HG03565 (cell line): Measurements from ENCODE around the gene SYK.

Source experiments
- ATAC-seq: cut with Tn5 transposase; IDR thresholded peaks from one replicate; pipeline ENCODE4 v1.9.1; 2021; ENCODE audit warnings: mild to moderate bottlenecking, moderate library complexity; ENCODE audit not compliant: unreplicated experiment

Gene SYK

DNA sequence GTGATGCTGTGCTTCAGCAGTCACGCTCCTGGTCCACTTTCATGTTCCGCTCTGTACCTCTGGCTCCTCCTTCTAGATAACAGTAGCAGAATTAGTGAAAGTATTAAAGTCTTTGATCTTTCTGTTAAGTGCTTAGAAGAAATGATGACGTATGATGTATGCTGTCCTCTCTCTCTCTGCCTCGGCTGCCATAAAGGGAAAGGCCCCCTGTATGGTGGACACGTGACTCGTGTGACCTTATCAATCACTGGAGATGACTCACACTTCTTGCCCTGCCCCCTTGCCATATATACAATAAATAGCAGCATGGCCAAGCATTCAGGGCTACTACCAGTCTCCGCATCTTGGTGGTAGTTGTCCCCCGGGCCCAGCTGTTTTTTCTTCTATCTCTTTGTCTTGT, 100.3 kb downstream of the SYK start:
- no peak for ATAC-seq

DNA sequence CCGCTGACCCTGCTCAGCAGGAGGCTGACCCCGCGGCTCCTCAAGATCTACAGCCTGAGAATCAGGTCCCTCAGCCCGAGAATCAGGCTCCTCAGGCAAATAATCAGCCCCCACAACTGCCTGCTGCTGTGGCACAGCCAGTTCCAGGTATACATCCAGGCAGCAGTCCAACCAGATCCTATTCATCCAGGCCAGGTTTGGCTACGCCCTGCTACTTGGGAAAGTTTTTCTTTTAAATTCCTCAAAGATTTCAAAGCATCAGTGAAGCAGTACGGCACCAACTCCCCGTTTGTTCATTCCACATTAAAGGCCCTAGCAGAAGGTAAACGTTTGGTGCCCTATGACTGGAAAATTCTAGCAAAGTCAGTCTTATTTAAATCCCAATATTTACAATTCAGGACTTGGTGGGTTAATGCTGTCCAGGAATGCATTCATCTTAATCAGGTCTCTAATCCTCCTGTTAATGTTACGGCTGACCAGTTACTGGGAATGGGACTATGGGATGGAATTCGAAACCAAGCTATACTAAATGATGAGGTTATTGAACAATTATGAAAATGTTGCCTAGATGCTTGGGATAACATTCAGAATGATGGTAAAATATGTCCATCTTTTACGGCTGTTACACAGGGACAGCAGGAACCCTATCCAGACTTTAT, 102.3 kb downstream of the SYK start:
- ATAC-seq, result no peak

DNA sequence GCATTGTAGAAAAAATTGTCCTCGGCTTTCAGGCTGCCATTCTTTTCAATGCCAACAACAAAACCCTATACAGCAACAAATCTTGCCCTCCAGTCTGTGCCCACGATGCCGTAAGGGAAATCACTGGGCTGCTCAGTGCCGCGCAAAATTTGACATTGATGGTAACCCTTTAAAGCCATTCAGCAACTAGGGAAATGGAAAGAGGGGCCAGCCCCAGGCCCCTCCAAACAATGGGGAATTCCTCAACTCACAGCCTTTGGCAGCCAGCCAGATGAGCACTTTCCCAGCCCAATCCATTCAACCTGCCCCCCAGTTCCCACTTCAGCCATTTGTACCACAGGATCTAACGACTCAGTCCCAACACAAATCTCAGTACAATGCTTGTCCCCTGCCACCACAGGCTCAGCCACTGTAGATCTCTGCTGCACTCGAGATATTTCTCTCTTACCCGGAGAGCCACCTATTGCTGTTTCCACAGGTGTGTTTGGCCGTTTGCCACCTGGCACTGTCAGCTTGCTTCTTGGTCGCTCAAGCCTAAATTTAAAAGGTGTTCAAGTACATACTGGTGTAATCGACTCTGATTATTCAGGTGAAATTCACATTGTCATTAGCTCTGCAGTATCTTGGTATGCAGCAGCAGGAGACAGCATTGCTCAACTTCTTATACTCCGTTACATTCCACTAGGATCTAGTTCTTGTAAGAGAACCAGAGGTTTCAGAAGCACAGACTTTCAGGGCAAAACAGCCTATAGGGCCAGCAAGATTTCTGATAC, 103.3 kb downstream of the SYK start:
- no peak for ATAC-seq

DNA sequence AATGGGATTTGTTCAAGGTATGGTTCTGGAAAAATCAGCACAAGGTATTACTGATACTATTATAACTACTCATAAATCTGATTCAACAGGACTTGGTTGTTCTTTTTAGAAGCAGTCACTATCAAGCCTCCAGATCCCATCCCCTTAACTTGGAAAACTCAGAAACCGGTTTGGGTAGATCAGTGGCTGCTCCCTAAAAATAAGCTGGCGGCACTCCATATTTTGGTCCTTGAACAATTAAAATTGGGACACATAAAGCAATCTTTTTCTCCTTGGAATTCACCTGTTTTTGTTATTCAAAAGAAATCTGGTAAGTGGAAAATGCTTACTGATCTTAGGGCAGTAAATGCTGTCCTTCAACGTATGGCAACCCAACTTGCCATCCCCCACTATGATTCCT, 104.2 kb downstream of the SYK start:
- ATAC-seq, result no peak

DNA sequence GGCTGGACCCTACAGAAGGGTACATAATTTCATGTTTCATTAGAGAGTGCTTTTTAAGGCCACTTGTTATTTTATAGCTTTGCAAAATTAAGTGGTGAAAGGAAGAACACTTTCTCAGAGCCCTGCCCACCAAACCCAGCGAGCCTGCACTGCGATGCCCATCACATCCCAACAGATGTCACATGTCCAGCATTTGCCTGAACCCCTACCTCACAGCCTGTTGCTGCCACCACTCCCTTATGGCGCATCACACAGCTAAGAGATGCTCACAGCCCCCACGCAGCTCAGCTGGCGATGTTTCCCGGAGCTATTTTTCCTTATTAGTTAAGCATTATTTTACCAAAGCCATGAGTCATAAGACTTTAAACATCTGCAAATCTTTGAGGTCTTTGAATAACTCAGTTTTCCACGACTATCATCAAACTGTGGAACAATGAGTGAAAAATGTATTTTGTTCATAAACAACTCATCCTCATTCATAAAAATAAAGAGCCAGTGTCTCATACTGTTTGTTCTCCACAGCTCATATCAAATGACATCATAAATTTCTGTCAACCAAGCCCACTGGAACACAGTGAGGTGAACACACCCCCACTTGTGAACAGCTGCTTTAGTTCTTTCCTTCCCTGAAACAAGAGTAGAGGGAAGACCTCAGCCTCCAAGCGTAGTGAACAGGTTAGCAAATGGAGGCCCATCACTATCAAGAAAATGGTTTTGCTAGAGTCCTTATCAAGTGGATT, 104.9 kb downstream of the SYK start:
- no peak for ATAC-seq

DNA sequence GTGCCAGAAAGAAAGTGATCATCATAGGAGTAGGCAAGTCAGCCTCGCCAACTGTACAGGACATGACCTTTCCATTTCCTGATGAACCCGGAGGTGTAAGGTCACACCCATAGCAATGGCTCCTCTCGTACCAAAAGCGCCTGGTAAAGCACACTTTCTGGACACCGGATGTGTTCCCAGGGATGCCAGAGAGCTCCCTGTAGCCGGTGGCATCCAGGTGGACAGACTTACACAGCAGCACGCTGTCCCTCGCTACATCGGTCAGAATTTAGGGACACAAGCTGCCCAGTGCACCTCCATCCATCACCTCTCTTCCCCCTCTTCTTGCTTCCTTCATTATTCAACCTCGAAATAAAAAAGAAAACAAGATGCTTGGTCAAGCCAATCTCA, 105.4 kb downstream of the SYK start:
- ATAC-seq, result no peak

DNA sequence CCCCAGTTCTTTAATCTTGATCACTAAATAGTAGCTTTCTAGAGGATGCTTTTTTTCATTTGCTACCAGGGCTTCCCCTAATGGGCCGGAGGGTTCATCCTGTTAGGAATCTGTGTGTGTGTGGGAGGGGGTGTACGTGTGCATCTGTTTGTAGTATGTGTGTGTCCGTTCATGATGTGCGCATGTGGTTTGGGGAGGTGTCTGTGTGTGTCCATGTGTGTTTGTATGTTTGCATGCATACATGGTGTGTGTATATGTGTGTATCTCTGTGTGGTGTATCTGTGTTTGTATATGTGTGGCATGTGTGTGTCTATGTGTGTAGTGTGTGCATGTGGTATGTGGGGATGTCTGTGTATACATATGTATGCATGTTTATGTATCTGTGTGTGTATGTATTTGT, 106.2 kb downstream of the SYK start:
- ATAC-seq, result no peak

DNA sequence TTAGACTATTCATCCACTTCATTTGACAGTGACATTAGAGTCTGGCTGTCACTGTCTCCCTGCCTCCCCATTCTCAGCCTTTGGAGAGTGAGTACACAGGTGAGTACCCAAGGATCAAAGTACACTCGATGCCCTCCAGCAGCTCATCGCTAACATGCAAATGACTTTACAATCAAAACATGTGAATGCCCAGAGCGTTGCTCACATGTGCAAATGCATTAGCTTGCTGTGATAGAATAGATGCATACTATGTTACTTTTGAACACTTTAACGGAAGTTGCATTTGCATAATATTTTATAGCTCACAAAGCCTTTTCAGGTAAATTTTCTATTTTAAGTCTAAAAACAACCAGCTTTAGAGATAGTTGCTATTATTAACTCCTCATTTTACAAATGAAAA, 107.6 kb downstream of the SYK start:
- ATAC-seq, result no peak

DNA sequence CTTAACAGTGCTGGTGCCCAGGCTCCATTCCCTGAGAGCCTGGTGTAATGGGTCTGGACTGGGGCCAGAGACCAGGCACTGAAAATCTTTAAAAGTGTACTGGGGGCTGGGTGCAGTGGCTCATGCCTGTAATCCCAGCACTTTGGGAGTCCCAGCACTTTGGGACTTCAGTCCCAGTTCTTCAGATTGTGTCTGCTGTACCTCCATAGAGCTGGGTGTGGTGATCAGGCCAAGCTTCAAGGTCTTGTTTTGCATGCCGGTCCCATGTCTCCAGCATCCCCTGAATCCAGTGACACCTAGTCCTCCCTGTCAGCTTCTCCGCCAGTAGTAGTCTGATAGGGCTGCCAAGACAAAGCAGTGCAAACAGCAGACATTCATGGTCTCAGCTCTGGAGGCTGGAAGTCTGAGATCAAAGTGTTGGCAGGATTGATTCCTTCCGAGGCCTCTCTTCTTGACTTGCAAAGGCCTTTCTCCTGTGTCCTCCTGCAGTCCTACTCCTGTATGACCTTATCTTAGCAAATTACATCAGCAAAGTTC, 108.2 kb downstream of the SYK start:
- ATAC-seq, result no peak

DNA sequence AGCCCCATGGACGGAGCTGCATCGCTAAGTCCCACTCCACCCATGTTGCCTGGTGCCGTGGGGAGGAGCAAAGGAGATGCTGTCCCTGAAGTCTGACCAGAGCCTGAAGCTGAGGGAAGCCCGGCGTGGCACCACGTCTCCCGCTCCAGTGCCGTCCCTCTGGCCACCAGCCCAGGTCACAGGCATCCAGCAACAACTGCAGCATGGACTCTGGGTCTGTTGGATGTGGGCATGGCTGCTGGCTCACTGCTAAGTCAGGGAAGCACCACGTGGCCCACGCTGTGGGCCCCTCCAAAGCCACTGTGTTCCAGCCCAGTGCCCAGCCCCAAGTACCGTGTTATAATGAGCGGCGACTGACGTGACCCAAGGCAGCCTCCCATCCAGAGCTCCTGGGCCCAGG, 112.6 kb downstream of the SYK start:
- no peak for ATAC-seq

DNA sequence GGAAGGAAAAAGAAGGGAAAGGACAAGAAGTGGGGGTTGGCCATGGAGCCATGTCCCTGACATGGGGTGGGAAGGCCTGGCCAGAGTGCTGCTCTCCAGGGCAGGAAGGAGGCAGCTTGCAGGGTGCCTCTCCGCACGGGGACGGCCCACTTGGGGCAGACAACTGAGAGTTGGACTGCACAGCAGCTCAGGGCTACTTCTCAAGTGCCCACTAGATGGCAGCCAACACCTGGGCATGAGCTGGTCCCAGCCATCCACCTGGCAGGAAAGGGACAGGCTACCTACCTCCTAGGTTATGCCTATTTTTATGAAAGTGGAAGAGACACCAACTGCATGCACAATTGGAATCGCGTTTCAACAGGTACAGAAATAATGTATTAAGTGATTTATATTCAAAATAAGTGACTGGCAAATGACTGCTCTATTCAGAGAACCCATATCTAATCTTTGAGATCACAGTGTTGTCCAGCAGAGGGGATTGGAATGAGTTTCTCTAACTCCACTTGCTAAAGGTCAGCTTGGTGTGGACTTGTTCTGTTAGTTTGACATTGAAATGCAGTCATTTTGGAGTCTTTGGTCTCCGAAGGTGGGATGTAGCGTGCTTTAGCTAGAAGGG, 113.4 kb downstream of the SYK start:
- peak; percentile 67 for ATAC-seq

DNA sequence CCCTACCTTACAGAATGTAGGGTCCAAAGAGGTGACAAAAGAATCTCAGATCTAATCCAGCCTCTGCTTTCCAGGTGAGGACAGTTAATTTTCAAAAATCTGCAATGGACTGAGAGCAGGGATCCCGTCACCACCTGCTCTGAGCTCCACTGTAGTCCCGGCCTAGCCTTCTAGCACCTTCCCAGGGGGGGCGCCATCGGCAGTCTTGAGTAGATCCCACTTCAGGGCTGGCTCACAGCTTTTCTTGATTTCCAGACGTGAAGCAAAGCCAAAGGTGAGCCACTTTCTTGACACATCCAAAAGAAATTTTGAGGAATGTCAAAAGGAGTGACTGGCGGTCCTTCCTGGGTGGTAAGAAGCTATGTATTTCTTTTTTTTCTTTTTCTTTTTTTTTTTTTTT, 114.1 kb downstream of the SYK start:
- ATAC-seq, result no peak

DNA sequence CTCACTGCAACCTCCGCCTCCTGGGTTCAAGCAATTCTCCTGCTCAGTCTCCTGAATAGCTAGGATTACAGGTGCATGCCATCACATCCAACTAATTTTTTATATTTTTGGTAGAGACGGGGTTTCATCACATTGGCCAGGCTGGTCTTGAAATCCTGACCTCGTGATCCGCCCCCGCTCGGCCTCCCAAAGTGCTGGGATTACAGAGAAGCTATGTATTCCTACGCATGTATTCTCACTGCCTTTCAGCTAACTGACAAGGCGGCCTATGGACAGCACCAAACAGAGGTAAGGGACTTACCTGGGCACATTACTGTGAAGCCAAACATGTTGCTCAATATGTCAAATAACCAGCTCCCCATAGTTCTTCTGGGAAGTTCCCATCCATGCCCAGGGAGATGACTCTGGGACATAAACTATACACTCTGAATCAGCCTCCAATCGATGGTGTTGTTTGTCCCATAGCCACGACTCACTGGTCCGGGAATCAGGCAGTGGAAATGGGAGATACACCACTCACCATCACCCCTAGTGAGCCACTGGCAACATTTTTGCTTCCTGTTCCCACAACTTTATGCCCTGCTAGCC, 114.6 kb downstream of the SYK start:
- ATAC-seq, result no peak

DNA sequence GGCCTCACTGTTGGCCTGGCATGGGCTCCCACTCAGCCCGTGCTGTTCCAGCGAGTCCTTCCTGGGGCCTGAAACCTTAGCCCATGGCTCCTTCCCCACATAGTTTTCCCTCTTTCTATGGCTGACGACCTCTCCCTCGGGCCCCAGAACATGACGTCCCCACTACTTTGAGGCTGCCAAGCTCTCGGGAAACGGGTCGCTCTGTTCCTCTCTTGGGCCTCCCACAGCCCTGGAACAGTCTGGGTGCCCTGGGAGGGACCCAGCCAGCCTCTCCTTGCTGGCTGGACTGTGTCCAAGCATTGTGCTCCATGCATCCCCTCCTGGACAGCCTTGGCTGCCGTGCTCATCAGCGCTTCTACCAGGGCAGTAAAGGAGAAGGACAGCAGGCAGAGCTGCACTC, 118.3 kb downstream of the SYK start:
- no peak for ATAC-seq

DNA sequence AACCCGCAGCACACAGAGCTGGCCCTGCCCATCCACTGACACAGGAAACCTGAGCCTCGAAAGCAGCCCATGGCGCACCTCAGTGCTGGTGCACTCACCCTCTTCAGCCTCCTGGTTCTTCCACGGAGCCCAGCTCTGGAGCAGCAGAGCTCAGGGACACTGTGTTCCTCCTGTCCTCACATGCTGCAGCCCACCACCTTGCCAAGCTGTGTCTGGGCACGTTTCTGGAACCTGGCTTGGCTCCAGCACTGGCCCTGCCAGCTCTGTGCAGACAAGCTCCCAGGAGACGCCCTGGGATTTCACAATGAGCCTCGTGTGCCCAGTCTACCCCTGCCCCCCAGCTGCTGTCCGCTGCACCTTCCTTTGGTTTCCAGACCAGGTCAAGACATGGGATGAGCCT, 119.5 kb downstream of the SYK start:
- no peak for ATAC-seq

DNA sequence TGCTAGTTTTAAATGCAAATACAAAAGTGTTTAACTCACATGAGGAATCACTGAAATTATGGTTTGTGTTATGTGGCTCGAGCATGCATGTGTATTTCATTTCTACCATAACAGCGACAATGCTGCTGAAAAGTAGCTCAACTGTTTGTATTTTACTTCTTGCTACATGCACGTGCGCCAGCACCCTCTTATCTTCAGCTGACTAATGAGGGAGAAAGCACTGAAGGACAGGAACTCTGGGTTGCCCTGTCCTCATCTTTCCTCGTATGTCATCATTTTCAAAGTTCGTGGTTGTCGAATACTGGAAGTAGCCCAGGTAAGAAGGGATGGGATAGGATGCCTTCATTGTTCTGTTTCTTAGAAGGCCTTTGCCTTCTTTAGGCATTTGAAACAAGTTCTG, 120.3 kb downstream of the SYK start:
- no peak for ATAC-seq

DNA sequence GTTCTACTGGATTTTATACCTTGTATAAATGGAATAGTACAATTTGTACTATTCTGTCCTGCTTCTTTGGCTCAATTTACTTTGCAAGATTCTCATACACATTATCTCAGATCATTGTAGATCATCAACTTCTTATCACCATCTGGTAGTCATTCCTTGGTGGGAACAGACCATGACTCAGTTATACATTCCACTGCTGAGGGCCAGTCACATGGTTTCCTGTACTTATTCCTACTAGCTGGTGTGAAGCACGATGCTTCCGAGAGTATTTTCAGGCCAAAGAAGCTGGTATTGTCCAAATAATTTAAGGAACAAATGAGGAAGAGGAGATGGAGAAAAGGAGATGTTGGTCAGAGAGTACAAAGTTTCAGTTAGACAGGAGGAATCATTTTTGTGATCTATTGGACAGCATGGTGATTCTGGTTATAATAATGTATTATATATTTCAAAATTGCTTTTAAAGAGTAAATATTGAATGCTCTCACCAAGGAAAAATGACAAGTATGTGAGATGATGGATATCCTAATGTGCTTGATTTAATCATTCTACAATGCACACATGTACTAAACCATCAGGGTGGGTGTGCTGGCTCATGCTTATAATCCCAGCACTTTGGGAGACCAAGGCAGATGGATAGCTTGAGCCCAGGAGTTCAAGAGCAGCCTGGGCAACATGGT, 124.1 kb downstream of the SYK start:
- ATAC-seq, result no peak

DNA sequence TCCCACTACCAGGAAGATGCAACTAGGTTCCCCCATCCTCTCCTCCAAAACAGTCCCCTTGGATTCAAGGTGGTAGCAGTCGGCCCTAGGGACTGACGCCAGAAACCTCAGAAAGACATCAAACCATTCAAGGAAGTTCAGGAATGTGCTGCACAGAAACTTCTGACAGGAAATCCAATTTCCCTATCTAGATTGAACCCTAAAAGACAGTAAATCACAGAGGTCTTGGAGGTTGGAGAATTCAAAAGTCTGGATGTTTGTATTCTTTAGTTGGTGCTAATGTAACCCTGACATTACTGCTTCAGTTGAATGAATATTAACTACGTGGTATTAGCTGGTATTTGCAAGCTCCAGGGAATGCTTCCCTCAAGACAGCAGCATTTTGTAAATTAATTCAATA, 125.3 kb downstream of the SYK start:
- no peak for ATAC-seq

DNA sequence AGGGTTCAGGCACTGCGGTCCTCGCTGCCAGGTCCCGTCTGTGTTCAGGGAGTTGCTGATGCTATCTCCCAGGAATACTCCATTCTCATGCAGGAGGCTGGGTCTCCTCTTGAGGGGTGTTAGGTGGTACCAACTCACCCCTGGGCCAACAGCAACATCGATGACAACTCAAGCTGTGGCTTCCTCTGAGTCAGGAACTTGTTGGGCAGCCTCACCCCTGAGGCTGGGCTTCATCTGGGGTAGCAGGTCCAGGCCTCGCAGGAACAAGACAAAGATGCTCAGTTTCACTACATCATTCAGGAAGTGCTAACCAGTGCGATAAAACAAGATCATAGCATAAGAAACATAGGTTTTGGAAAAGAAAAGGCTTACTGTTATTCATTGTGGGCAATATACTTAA, 125.9 kb downstream of the SYK start:
- no peak for ATAC-seq

DNA sequence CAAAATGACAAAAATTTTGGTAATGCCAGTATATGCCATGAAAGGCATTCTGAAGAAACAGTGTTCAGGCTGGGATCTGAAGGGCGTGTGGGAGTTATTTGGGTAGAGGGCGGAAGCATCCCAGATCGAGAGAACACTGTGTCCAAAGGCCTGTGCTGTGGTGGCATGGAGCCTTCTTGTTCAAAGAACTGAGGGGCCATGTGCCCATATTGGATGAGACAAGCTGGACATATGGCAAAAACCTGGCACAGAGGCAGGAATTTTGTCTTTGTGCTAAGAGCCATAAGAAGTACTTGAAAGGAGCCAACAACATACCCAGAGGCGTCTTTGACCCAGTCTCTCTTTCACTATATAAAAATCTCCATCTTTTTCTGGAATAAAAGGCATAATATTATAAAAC, 128.0 kb downstream of the SYK start:
- ATAC-seq, result no peak

DNA sequence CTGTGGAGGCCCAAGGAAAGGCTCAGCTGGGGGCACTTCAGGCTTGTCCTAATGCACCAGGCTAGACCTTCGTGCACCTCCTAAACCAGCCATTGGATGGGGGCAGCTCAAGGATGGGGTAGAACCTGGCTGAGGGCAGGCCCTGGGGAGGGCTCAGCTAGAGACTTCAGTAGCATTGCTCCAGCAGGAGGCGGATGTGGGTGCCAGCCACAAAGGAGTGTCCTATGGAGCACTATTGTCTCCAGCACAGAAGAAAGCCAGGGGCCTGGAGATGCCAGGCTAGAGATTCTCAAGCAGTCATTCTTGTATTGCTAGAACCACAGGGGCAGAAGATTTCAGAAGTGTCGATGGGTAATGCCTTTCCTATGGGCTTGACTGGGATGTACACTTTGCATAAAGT, 131.8 kb downstream of the SYK start:
- no peak for ATAC-seq
